HUES48 (cell line): ENCODE results near the gene GTF2H1.
A peak's percentile ranks its signal among the peaks of the same experiment; 100 is the strongest.
"Not testable (repeated sequence)": the region's sequence is repeated elsewhere in the genome, so short reads cannot be mapped to it uniquely, and the experiment has no call there.

Experiments
- H3K27ac ChIP-seq: one replicate; pipeline ENCODE4 v1.7.0; 2013; ENCODE audit warnings: low read depth, low read length, inconsistent platforms
- H3K27me3 ChIP-seq: 2 replicates; pipeline ENCODE4 v1.6.1; 2013; ENCODE audit warnings: mild to moderate bottlenecking, low read length; ENCODE audit not compliant: control insufficient read depth, insufficient read depth
- H3K36me3 ChIP-seq: 2 replicates; pipeline ENCODE4 v1.6.1; 2013; ENCODE audit warnings: low read length; ENCODE audit not compliant: control insufficient read depth, insufficient read depth
- H3K4me1 ChIP-seq: 2 replicates; pipeline ENCODE4 v1.6.1; 2013; ENCODE audit warnings: mild to moderate bottlenecking, low read length; ENCODE audit not compliant: control insufficient read depth, insufficient read depth
- H3K4me3 ChIP-seq: 2 replicates; pipeline ENCODE4 v1.5.1; 2013; ENCODE audit warnings: mild to moderate bottlenecking, low read depth, low read length
- H3K9ac ChIP-seq: 2 replicates; pipeline ENCODE4 v1.6.1; 2013; ENCODE audit warnings: mild to moderate bottlenecking, low read depth, low read length, moderate library complexity
- H3K9me3 ChIP-seq: 2 replicates; pipeline ENCODE4 v1.6.1; 2013; ENCODE audit warnings: low read length; ENCODE audit not compliant: control insufficient read depth, insufficient read depth

The GTF2H1 gene

GRCh38 chr11:18319914-18320313 is 2.5 kb upstream of the GTF2H1 start:
- Histone ChIP-seq H3K27ac (no peak overlapping the region), H3K9ac (no peak overlapping the region), H3K27me3 (no peaks in the 10 kb centered on the region), H3K36me3 (peaks cover 24% of the 10 kb centered on the region), H3K4me1 (peaks cover 11% of the 10 kb centered on the region; the same call in 1 of the 2 replicates), H3K4me3 (0 out of 2 replicates have a peak overlapping the region, but pooled peaks have one; percentile 31), H3K9me3 (no peaks in the 10 kb centered on the region)

GRCh38 chr11:18320617-18321016 is 1.8 kb upstream of the GTF2H1 start:
- H3K27ac ChIP-seq, result no peak overlapping the region
- H3K27me3 ChIP-seq, result no peaks in the 10 kb centered on the region
- H3K9ac ChIP-seq, result no peak overlapping the region
- no peaks in the 10 kb centered on the region for H3K9me3 ChIP-seq
- peaks cover 11% of the 10 kb centered on the region; the same call in 1 of the 2 replicates for H3K4me1 ChIP-seq
- H3K4me3 ChIP-seq, result peak overlapping the region; percentile 95
- H3K36me3 ChIP-seq, result peaks cover 26% of the 10 kb centered on the region

- Histone ChIP-seq H3K9ac (peak overlapping the region; percentile 99), H3K36me3 (peaks cover 27% of the 10 kb centered on the region), H3K9me3 (no peaks in the 10 kb centered on the region), H3K27ac (peak overlapping the region; percentile 99), H3K27me3 (no peaks in the 10 kb centered on the region), H3K4me1 (peaks cover 11% of the 10 kb centered on the region; the same call in 1 of the 2 replicates), H3K4me3 (peak overlapping the region; percentile 95)
These were observed 794 bp upstream of the GTF2H1 start for GRCh38 chr11:18321578-18321968.

- no peaks in the 10 kb centered on the region for H3K27me3 ChIP-seq
- no peaks in the 10 kb centered on the region for H3K9me3 ChIP-seq
- peak overlapping the region; percentile 99 for H3K27ac ChIP-seq
- peak overlapping the region; percentile 95 for H3K4me3 ChIP-seq
- H3K36me3 ChIP-seq, result peaks cover 37% of the 10 kb centered on the region
- H3K9ac ChIP-seq, result peak overlapping the region; percentile 99
- peaks cover 11% of the 10 kb centered on the region; the same call in 1 of the 2 replicates for H3K4me1 ChIP-seq
These were observed 627 bp downstream of the GTF2H1 start for GRCh38 chr11:18322818-18323570.

- not testable (repeated sequence) for H3K9ac ChIP-seq
- H3K4me1 ChIP-seq, result peaks cover 11% of the 10 kb centered on the region; the same call in 1 of the 2 replicates
These were observed 1.5 kb downstream of the GTF2H1 start for GRCh38 chr11:18323881-18324280.

GRCh38 chr11:18324381-18324780 is 2.0 kb downstream of the GTF2H1 start:
- H3K4me1 ChIP-seq, result peaks cover 11% of the 10 kb centered on the region; the same call in 1 of the 2 replicates
- peak overlapping the region; percentile 26; the same call in 1 of the 2 replicates for H3K4me3 ChIP-seq
- H3K9ac ChIP-seq, result no peak overlapping the region
- H3K9me3 ChIP-seq, result no peaks in the 10 kb centered on the region
- H3K36me3 ChIP-seq, result peaks cover 44% of the 10 kb centered on the region
- no peak overlapping the region for H3K27ac ChIP-seq
- H3K27me3 ChIP-seq, result no peaks in the 10 kb centered on the region

More at GRCh38 chr11:18323881-18324280, 1.5 kb downstream of the GTF2H1 start:
- not testable (repeated sequence) for H3K27ac ChIP-seq, H3K27me3 ChIP-seq, H3K9me3 ChIP-seq
- peaks cover 39% of the 10 kb centered on the region for H3K36me3 ChIP-seq
- H3K4me3 ChIP-seq, result peak overlapping the region; percentile 95; the same call in 1 of the 2 replicates

GRCh38 chr11:18329196-18329870 is 7.0 kb downstream of the GTF2H1 start:
- H3K9ac ChIP-seq, result no peak overlapping the region
- H3K36me3 ChIP-seq, result peaks cover 64% of the 10 kb centered on the region
- H3K4me3 ChIP-seq, result no peak overlapping the region
- H3K27ac ChIP-seq, result no peak overlapping the region
- no peaks in the 10 kb centered on the region for H3K27me3 ChIP-seq
- peaks cover 15% of the 10 kb centered on the region for H3K4me1 ChIP-seq
- H3K9me3 ChIP-seq, result no peaks in the 10 kb centered on the region

- H3K36me3 ChIP-seq, result peaks cover 64% of the 10 kb centered on the region
- H3K9ac ChIP-seq, result no peak overlapping the region
- H3K4me3 ChIP-seq, result no peak overlapping the region
- no peak overlapping the region for H3K27ac ChIP-seq
- H3K27me3 ChIP-seq, result no peaks in the 10 kb centered on the region
- peaks cover 15% of the 10 kb centered on the region for H3K4me1 ChIP-seq
- H3K9me3 ChIP-seq, result no peaks in the 10 kb centered on the region
These were observed 8.6 kb downstream of the GTF2H1 start for GRCh38 chr11:18330921-18331320.

- peak overlapping the region; percentile 26; the same call in 1 of the 2 replicates for H3K4me3 ChIP-seq
- H3K36me3 ChIP-seq, result peaks cover 62% of the 10 kb centered on the region
- peak overlapping the region; percentile 10; the same call in 1 of the 2 replicates for H3K9ac ChIP-seq
- H3K9me3 ChIP-seq, result no peaks in the 10 kb centered on the region
- peaks cover 15% of the 10 kb centered on the region for H3K4me1 ChIP-seq
- no peaks in the 10 kb centered on the region for H3K27me3 ChIP-seq
- peak overlapping the region; percentile 51 for H3K27ac ChIP-seq
These were observed 9.9 kb downstream of the GTF2H1 start for GRCh38 chr11:18332302-18332701.

GRCh38 chr11:18332891-18333290 is 10.5 kb downstream of the GTF2H1 start:
- no peak overlapping the region for H3K9ac ChIP-seq
- no peaks in the 10 kb centered on the region for H3K27me3 ChIP-seq
- peaks cover 63% of the 10 kb centered on the region for H3K36me3 ChIP-seq
- H3K4me1 ChIP-seq, result peaks cover 15% of the 10 kb centered on the region
- no peaks in the 10 kb centered on the region for H3K9me3 ChIP-seq
- no peak overlapping the region for H3K27ac ChIP-seq
- H3K4me3 ChIP-seq, result peak overlapping the region; percentile 26; the same call in 1 of the 2 replicates
